SU-DHL-6 (cell line): ENCODE data around the gene SFT2D3.

Source experiments
- CTCF ChIP-seq: fragments of 200-600 bp; sonication (generic); IDR thresholded peaks from one replicate; pipeline ENCODE4 v1.5.1; 2017; ENCODE audit warnings: antibody characterized with exemption, mild to moderate bottlenecking, low read length, moderate library complexity; ENCODE audit not compliant: insufficient read depth, poor library complexity, severe bottlenecking
- EZH2phosphoT487 ChIP-seq: fragments of 200-600 bp; sonication (generic), shearing (Covaris generic); conservative IDR thresholded peaks from 2 replicates; pipeline ENCODE4 v1.6.1; 2018; ENCODE audit warnings: mild to moderate bottlenecking, antibody characterized with exemption, low read length, moderate library complexity, mixed read lengths

- TF ChIP-seq CTCF (no peak), EZH2phosphoT487 (no peak)
Observed at GRCh38 chr2:127681288-127681804, 20.0 kb upstream of the SFT2D3 start.
